B cell (primary cell): ENCODE data around the gene ZNF574.

Experiments used
- EZH2 ChIP-seq: IDR thresholded peaks from 2 replicates; pipeline ENCODE4 v1.6.1; 2012; ENCODE audit warnings: borderline replicate concordance, low read depth, mild to moderate bottlenecking, moderate library complexity, low read length; ENCODE audit not compliant: insufficient read depth, poor library complexity, severe bottlenecking
- TF ChIP-seq, protein P1 (sequence below): fragments of 200-600 bp; IDR thresholded peaks from one replicate; pipeline ENCODE4 v1.8.0; 2022; ENCODE audit warnings: antibody characterized with exemption, mild to moderate bottlenecking

DNA sequence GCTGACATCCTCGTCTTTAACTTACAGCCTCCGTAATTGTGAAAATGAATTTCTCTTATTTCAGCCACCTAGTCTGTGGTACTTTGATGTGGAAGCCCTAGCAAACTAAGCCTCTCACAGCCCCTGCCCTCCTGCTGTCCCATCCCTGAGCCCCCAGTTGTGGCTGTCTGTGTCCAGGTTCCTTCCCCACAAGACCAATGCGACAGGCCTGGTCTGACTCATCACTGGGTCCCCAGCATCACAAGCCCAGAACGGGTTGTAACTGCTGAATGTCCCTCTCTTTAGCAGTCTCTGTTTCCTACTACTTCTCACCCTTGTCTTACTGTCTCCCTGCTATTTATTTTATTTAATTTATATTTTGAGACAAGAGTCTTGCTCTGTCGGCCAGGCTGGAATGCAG lies 50.6 kb downstream of the ZNF574 start:
- TF ChIP-seq, protein P1, sequence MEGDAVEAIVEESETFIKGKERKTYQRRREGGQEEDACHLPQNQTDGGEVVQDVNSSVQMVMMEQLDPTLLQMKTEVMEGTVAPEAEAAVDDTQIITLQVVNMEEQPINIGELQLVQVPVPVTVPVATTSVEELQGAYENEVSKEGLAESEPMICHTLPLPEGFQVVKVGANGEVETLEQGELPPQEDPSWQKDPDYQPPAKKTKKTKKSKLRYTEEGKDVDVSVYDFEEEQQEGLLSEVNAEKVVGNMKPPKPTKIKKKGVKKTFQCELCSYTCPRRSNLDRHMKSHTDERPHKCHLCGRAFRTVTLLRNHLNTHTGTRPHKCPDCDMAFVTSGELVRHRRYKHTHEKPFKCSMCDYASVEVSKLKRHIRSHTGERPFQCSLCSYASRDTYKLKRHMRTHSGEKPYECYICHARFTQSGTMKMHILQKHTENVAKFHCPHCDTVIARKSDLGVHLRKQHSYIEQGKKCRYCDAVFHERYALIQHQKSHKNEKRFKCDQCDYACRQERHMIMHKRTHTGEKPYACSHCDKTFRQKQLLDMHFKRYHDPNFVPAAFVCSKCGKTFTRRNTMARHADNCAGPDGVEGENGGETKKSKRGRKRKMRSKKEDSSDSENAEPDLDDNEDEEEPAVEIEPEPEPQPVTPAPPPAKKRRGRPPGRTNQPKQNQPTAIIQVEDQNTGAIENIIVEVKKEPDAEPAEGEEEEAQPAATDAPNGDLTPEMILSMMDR = no peak
- no peak for TF ChIP-seq EZH2
